Neural progenitor cell (in vitro differentiated cells): ENCODE results near the gene CEP104.

Experiments
- CTCF ChIP-seq: fragments of 200-600 bp; sonication (generic); IDR thresholded peaks from 2 replicates; pipeline ENCODE4 v1.5.1; 2017; ENCODE audit warnings: antibody characterized with exemption, mild to moderate bottlenecking
- EZH2 ChIP-seq: fragments of 200-600 bp; sonication (generic); IDR thresholded peaks from 2 replicates; pipeline ENCODE4 v1.6.1; 2017; ENCODE audit warnings: antibody characterized with exemption, mild to moderate bottlenecking, moderate library complexity
- EZH2phosphoT487 ChIP-seq: fragments of 200-600 bp; sonication (generic); IDR thresholded peaks from 2 replicates; pipeline ENCODE4 v1.6.1; 2017; ENCODE audit warnings: antibody characterized with exemption

- TF ChIP-seq CTCF: no peak
- no peak for TF ChIP-seq EZH2phosphoT487
- TF ChIP-seq EZH2: no peak
Observed at GRCh38 chr1:3788756-3789420, 68.1 kb downstream of the CEP104 start.
